Measurements from ENCODE around the gene SLC29A1.

The SLC29A1 gene

GRCh38 chr6:44235891-44236516, 12.6 kb downstream of the SLC29A1 start:
- H3K9me3 Mint-ChIP-seq = no peaks in the 10 kb centered on the region
- H3K27ac Mint-ChIP-seq = peak overlapping the region; percentile 62
- ATAC-seq (no peak), DNase-seq (ENCODE audit: low spot score in 2 of 2) (no peak)
- H3K4me1 Mint-ChIP-seq = peaks cover 26% of the 10 kb centered on the region
- peaks cover 38% of the 10 kb centered on the region for H3K36me3 Mint-ChIP-seq
- no peak overlapping the region for H3K4me3 Mint-ChIP-seq

GRCh38 chr6:44237021-44237812, 13.8 kb downstream of the SLC29A1 start:
- Mint-ChIP-seq H3K9me3 (no peaks in the 10 kb centered on the region), H3K36me3 (peaks cover 26% of the 10 kb centered on the region), H3K4me3 (peak overlapping the region; percentile 85), H3K4me1 (peaks cover 26% of the 10 kb centered on the region), H3K27ac (peak overlapping the region; percentile 99)
- DNase-seq (ENCODE audit: low spot score in 2 of 2) (peak; percentile 55 to 83), ATAC-seq (peak; percentile 90)

DNA sequence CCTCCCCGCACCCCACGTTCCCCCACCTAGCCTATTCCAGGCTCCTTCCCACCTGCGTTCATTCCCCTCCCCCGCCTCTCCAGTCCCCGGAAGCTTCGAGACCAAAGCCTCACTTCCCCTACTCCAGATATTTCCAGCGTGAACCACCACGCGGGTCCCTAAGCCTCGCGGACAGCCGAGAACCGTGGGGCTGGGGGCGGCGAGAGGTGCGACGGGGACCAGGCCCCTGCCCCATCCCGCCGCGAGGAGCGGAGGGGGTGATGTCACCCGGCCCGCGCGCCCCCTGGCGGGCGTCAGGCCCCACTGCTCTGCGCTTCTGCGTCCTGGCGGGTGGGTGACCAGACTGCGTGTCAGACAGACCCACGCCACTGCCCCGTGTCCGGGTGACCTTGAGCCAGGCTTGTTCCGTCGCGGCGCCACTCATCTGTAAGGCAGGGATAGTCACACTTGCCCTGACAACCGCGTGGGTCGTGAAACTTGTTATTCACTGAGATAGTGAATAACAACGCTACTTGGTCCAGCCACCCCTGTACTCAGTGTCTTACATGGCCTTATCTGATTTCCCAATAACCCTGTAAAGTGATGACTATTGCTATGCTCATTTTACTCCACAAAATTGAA, 14.5 kb downstream of the SLC29A1 start:
- Mint-ChIP-seq H3K36me3 (peaks cover 23% of the 10 kb centered on the region), H3K9me3 (no peaks in the 10 kb centered on the region), H3K4me3 (peak overlapping the region; percentile 85), H3K4me1 (peaks cover 26% of the 10 kb centered on the region), H3K27ac (peak overlapping the region; percentile 99)
- DNase-seq (ENCODE audit: low spot score in 2 of 2) (peak; percentile 91 to 93), ATAC-seq (peak; percentile 88)

DNA sequence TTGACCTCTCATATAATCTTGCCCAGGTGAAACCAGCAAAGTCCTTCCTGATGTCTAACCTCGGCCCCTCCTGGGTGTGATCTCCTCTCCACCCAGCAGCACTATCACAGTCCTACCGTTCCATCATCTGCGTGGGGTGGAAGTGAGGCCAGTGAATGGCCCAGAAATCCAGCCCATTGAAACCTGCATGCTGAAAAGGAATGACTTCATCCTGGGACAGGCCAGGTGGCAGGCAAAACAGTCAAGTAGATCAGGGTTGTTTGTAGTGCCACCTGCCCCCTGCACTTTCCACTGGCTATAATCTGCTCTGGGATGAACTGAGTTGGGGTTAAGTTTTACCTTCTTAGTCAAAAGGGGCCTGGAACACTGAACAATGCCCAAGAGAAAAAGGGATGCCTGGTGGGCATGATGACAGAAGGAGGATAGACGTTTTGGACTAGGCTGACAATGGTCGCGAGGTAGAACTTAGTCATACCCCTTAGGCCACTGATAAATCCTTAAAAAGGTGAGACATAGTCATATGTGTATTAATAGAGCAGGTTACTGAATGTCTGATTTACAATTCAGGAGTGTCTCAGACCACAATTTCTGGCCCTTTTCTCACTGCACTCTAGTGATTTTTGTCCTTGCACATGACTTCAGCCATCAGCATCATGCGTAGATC, 15.4 kb downstream of the SLC29A1 start:
- Mint-ChIP-seq H3K4me3 (peak overlapping the region; percentile 85), H3K36me3 (peaks cover 17% of the 10 kb centered on the region), H3K27ac (peak overlapping the region; percentile 99), H3K4me1 (peaks cover 26% of the 10 kb centered on the region), H3K9me3 (no peaks in the 10 kb centered on the region)
- ATAC-seq (no peak), DNase-seq (ENCODE audit: low spot score in 2 of 2) (no peak)

DNA sequence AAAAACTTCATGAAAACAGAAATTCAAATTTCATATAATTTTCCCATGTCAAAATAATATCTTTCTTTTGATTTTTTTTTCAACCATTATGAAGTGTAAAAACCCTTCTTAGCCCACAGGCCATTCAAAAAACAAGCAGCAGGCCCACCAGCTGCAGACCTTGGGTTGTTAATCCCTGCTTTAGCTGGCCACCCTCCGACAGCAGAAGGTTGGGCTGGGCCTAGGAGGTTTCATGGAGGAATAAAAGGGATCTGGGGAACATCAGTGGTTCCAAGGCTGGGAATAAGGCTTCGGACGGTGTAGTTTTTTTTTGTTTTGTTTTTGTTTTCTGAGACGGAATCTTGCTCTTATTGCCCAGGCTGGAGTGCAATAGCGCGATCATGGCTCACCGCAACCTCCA, 19.9 kb downstream of the SLC29A1 start:
- H3K36me3 Mint-ChIP-seq = peaks cover 33% of the 10 kb centered on the region
- no peak for DNase-seq (ENCODE audit: low spot score in 2 of 2)
- no peaks in the 10 kb centered on the region for H3K9me3 Mint-ChIP-seq
- ATAC-seq = no peak
- H3K4me3 Mint-ChIP-seq = no peak overlapping the region
- H3K27ac Mint-ChIP-seq = no peak overlapping the region
- peaks cover 39% of the 10 kb centered on the region for H3K4me1 Mint-ChIP-seq

DNA sequence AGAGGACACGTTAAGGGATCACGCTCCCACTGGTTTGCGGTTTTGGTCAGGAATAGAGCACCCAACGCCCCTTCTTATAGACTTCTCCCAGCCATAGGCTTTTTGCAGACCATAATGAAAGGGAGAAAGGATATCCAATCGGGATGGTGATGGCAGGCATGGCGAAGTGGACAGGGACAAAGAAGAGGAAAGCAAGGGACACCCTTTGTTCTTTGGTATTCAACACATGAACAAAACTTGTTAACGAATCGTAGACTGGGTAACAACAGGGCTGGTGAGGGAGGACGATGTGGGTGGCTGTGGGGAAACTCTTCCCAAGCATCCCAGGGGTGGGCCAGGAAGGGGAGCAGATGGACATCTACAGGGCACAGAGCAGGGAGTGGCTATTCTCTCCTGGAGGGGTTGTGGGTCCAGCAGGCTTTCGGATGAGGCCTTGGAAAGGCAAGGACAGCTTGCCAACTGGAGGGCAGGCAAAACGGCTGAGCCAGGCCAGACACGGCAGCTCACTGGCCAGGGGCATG, 22.1 kb downstream of the SLC29A1 start:
- peak overlapping the region; percentile 100 for H3K27ac Mint-ChIP-seq
- peak overlapping the region; percentile 96 for H3K4me3 Mint-ChIP-seq
- peaks cover 54% of the 10 kb centered on the region for H3K36me3 Mint-ChIP-seq
- H3K9me3 Mint-ChIP-seq = no peaks in the 10 kb centered on the region
- DNase-seq (ENCODE audit: low spot score in 2 of 2) (no peak), ATAC-seq (no peak)
- H3K4me1 Mint-ChIP-seq = peaks cover 50% of the 10 kb centered on the region

- Mint-ChIP-seq H3K4me1 (peaks cover 55% of the 10 kb centered on the region), H3K36me3 (peaks cover 61% of the 10 kb centered on the region), H3K4me3 (peak overlapping the region; percentile 96), H3K27ac (peak overlapping the region; percentile 100), H3K9me3 (no peaks in the 10 kb centered on the region)
- DNase-seq (ENCODE audit: low spot score in 2 of 2) (peak; percentile 87 to 95), ATAC-seq (peak; percentile 59)
These were observed 22.7 kb downstream of the SLC29A1 start for GRCh38 chr6:44245912-44246662.

DNA sequence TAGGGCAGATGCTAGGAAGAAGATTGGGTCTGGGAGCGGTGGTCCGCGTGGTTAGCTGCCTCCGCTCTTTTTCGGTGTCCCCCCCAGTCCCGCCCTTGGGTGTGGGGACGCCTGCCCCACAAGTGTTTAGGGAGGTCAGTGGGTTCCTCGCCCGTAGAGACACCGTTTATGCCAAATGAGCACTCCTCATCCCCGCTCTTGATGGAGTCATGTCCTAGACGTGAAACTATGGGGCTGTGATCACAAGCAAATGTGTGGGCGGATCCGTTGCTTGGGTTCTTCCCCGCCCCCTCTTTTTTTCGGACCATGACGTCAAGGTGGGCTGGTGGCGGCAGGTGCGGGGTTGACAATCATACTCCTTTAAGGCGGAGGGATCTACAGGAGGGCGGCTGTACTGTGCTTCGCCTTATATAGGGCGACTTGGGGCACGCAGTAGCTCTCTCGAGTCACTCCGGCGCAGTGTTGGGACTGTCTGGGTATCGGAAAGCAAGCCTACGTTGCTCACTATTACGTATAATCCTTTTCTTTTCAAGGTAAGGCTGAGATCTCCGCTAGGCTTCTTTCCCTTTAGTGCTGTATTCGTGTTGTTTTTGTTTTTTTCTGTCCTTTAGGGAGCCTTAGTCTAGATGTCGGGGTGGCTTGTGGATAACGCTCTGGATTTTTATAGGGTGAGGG, 23.4 kb downstream of the SLC29A1 start, which contains the start of gene HSP90AB1:
HSP90AB1 (plus strand) TSS at position 439 of the 675 bp plus-strand sequence. CDS start 1,529 bp downstream, outside the sequence.
- H3K36me3 Mint-ChIP-seq = peaks cover 68% of the 10 kb centered on the region
- no peaks in the 10 kb centered on the region for H3K9me3 Mint-ChIP-seq
- H3K4me1 Mint-ChIP-seq = peaks cover 59% of the 10 kb centered on the region
- DNase-seq (ENCODE audit: low spot score in 2 of 2) = peak; percentile 91 to 97
- peak within 1 kb of the TSS; percentile 100 for H3K27ac Mint-ChIP-seq
- ATAC-seq = peak; percentile 85
- peak within 1 kb of the TSS; percentile 96 for H3K4me3 Mint-ChIP-seq

DNA sequence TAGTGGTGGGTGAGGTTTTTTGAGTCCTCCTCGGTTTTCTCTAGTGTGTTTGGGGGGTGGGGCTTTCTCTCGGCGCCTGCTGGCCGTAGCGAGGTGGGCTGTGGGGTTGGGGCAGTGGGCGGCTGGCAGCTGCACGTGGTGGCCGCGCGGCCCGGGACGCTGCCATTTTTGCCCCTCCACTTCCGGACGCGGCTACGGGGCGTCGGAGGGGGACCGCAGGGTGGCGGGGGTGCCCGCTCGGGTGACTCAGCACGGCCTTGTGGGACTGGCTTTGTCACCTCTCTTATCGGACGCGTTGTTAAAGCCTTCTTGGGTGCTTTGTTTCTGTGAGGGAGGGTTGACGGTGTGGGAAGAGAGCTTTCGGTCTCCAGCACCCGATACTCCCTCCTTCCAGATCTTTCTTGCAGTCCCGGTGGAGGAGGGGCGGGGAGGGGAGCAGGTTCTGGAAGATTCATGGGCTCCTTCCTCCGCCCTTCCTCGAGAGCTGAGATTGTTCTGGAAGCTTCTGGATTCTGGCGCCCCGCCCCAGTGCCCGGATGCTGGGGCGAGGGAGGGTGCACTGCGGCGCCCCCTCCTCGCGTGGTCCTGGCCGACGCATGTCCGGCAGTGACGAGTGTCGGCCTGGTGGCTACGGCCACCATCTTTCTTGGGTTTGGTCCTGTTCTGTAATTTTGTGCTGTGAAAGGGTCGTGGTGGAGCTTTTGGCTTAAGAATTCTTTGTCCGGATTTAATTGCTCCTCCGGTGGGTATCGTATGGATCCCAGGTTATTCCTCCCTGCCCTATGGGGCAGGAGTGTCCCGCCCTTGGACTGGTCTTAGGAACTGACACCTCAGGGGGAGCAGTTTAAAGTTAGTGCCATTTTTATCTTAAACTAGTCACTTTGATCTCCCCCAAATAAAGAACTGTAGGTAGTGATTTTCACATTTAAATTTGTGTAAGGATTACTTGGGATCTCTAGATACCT, 24.2 kb downstream of the SLC29A1 start:
- Mint-ChIP-seq H3K9me3 (no peaks in the 10 kb centered on the region), H3K4me1 (peaks cover 67% of the 10 kb centered on the region), H3K27ac (peak overlapping the region; percentile 100), H3K36me3 (peaks cover 76% of the 10 kb centered on the region), H3K4me3 (peak overlapping the region; percentile 96)
- DNase-seq (ENCODE audit: low spot score in 2 of 2) (peak; percentile 84 to 95), ATAC-seq (peak; percentile 76)

DNA sequence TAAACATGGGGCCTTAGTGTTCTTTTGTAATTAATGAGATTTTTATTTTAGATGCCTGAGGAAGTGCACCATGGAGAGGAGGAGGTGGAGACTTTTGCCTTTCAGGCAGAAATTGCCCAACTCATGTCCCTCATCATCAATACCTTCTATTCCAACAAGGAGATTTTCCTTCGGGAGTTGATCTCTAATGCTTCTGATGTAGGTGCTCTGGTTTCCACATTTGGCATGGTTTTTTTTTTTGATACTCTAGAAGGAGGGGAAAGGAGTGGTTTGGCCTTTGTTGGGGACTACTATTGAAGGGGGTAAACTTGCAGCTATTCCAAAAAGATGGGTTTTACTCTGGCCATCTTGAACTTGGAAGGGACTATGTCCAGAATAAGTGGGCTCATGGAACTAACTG, 25.2 kb downstream of the SLC29A1 start:
- Mint-ChIP-seq H3K27ac (peak overlapping the region; percentile 100), H3K4me3 (peak overlapping the region; percentile 96), H3K36me3 (peaks cover 86% of the 10 kb centered on the region), H3K9me3 (no peaks in the 10 kb centered on the region), H3K4me1 (peaks cover 76% of the 10 kb centered on the region)
- no peak for DNase-seq (ENCODE audit: low spot score in 2 of 2)
- ATAC-seq = no peak

DNA sequence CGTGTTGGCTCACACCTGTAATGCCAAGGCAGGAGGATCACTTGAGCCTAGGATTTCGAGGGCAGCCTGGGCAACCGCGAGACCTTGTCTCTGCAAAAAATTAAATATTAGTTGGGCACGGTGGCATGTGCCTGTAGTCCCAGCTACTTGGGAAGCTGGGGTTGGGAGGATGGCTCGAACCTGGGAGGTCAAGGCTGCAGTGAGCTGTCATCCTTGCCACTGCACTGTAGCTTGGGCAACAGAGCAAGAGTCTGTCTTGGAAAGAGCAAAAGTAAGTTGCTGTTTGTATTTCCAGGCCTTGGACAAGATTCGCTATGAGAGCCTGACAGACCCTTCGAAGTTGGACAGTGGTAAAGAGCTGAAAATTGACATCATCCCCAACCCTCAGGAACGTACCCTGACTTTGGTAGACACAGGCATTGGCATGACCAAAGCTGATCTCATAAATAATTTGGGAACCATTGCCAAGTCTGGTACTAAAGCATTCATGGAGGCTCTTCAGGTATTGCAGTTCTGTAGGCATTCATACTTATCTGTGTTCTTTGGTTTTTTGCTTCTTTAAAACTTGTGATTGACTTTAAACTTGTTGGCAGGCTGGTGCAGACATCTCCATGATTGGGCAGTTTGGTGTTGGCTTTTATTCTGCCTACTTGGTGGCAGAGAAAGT, 25.8 kb downstream of the SLC29A1 start:
- Mint-ChIP-seq H3K9me3 (no peaks in the 10 kb centered on the region), H3K4me1 (peaks cover 83% of the 10 kb centered on the region), H3K36me3 (peaks cover 92% of the 10 kb centered on the region), H3K27ac (peak overlapping the region; percentile 100), H3K4me3 (peak overlapping the region; percentile 96)
- DNase-seq (ENCODE audit: low spot score in 2 of 2) (no peak), ATAC-seq (no peak)

GRCh38 chr6:44250067-44250717, 26.8 kb downstream of the SLC29A1 start:
- Mint-ChIP-seq H3K9me3 (no peaks in the 10 kb centered on the region), H3K4me1 (peaks cover 89% of the 10 kb centered on the region), H3K4me3 (peak overlapping the region; percentile 96), H3K27ac (peak overlapping the region; percentile 100), H3K36me3 (peaks cover 100% of the 10 kb centered on the region)
- DNase-seq (ENCODE audit: low spot score in 2 of 2) = no peak
- no peak for ATAC-seq
